Globus pallidus (tissue), 1 donor: Measurements from ENCODE around the gene DNAH11.
"Not testable (repeated sequence)": the region's sequence is repeated elsewhere in the genome, so short reads cannot be mapped to it uniquely, and the experiment has no call there.

Experiments used
- DNase-seq: peaks from one replicate; pipeline ENCODE4 v3.0.0-alpha.2; 2015; ENCODE audit warnings: low spot score

Gene DNAH11, protein sequence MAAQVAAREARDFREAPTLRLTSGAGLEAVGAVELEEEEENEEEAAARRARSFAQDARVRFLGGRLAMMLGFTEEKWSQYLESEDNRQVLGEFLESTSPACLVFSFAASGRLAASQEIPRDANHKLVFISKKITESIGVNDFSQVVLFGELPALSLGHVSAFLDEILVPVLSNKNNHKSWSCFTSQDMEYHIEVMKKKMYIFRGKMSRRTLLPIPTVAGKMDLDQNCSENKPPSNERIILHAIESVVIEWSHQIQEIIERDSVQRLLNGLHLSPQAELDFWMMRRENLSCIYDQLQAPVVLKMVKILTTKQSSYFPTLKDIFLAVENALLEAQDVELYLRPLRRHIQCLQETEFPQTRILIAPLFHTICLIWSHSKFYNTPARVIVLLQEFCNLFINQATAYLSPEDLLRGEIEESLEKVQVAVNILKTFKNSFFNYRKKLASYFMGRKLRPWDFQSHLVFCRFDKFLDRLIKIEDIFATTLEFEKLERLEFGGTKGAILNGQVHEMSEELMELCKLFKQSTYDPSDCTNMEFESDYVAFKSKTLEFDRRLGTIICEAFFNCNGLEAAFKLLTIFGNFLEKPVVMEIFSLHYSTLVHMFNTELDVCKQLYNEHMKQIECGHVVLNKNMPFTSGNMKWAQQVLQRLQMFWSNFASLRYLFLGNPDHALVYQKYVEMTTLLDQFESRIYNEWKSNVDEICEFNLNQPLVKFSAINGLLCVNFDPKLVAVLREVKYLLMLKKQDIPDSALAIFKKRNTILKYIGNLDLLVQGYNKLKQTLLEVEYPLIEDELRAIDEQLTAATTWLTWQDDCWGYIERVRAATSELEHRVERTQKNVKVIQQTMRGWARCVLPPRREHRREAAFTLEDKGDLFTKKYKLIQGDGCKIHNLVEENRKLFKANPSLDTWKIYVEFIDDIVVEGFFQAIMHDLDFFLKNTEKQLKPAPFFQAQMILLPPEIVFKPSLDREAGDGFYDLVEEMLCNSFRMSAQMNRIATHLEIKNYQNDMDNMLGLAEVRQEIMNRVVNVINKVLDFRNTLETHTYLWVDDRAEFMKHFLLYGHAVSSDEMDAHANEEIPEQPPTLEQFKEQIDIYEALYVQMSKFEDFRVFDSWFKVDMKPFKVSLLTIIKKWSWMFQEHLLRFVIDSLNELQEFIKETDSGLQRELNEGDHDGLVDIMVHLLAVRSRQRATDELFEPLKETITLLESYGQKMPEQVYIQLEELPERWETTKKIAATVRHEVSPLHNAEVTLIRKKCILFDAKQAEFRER (N-terminal part only)

GRCh38 chr7:21542891-21543527 is at the start of gene DNAH11:
Gene DNAH11, plus strand, starts transcription at chr7:21543039. Its CDS starts 207 bp downstream, at chr7:21543246.
- DNase-seq, result no peak

DNA sequence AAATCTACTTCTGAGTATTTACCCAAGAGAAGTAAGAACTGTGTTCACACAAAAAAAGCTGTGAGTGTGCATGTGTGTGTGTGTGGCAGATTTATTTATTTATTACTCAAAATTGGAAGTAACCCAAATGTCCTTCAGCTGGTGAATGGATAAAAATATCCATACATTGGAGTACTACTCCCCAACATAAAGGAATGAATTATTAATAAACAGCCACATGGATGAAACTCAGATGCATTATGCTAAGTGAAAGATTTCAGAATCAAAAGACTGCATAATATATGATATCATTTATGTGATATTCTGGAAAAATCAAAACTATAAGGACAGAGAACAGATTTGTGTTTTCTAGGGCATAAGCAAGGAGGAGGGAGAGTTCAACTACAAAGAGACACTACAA is 47.1 kb upstream of the DNAH11 start:
- no peak for DNase-seq

DNA sequence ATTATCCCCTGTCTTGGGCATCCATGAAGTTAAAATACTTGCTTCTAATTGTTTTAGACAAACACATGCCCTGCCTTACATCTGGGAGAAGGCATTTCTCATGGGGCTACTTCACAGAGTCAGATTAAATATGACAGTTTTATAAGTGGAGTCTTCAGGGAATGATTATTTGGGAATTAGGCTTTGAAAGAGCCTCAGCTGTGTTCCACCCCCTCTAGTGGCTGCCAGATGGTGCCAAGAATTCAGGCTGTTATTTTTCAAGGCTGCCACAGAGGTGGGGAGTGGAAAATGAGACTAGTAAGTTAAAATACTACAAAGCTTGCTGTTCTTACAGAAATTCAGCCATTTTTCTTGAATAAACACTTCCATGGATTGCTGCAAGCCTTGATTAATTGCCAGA is 45.8 kb upstream of the DNAH11 start:
- no peak for DNase-seq

DNA sequence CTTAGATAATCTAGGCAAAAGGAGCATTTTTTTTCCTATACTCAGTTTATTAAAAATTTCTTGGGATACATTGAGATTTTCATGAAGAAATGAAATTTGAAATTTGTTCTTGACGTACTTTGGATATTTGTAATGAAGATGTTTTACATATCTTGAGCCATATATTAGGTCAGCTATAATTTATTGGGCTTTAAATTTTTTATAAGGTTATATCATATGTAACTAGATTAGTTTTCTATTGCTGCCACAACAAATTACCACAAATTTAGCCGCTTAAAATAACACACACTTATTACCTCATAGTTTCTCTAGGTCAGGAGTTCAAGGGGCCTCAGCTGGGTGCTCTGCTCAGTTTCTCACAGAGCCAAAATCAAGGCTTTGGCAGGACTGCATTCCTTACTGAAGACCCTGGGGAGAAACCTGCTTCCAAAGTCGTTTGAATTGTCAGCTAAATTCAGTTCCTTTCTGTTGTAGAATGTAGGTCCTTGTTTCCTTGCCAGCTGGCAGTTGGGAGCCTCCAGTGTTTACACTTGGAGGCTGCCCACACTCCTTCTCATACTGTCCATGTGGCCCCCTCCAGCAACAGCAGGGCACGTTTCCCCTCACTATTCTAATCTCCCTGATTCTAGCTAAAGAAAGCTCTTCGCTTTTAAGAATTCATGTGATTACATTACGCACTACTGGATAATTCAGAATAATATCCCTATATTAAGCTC is 42.6 kb upstream of the DNAH11 start:
- no peak for DNase-seq

GRCh38 chr7:21504021-21504420 is 38.8 kb upstream of the DNAH11 start:
- DNase-seq, result no peak

DNA sequence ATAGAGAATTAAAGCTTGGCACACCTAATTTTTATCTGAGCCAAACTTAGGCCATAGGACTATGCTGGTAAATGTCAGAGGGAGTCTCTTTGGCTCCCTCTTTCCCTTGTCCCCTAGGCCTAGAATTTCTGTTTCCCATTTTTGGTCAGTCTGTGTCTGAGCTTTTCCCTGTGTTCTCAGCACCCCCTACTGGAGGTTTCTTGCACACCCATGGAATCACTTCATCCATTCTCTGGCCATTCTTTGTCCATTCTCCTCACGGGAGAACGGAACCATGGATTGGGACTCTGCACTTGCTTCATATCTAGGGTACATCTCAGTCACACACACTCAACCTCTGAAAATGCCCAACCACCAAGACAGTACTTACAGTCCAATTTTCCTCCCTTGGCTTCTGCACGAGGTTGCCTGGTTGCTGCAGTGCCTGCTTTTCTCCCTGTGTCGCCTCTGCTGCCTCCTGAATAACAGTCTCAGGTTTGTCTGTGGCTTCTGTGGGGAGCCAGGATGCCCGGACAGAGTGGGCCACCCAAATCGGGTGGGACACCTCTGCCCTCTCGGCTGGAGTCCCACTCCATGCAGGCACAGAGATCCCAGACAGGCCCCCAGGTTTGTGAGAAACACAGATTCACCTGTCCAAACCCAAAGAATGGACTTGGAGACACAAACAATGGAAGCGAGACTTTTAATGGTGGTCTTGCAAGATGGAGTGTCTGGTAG is 35.1 kb upstream of the DNAH11 start:
- DNase-seq, result peak; percentile 46

DNA sequence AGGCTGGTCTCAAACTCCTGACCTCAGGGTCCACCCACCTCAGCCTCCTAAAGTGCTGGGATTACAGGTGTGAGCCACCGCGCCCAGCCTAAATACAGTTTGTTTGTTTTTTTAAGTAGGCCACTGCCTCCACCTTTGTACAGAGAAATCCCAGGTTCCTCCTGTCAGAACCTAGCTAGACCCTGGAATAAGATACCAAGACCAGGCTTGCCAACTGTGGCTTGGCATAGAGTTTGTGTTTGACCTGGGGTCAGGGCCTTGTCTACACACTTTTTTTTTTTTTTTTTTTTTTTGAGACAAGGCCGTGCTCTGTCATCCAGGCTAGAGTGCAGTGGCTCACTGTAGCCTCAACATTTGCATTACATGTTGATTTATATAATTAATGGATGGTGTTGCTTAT is 34.3 kb upstream of the DNAH11 start:
- no peak for DNase-seq

DNA sequence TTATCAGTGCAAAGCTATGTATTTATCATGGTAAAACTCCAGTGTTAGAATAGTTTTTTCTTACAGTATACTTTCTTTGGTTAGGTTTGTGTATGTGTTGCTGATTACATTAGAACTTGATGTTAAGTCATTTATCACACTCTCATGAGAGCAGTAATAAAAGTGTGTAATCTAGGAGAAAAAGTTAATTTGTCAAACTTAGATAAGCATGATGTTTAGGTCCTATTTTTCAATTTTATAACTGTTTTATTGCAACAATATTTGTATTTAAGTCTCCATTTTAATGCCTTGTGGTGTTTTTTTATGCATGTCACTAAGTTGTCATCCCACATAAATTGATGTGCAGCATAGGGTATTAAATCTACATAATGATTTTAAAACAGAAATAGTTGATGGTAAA is 28.8 kb upstream of the DNAH11 start:
- no peak for DNase-seq

- no peak for DNase-seq
Observed at GRCh38 chr7:21524680-21525079, 18.2 kb upstream of the DNAH11 start.

DNA sequence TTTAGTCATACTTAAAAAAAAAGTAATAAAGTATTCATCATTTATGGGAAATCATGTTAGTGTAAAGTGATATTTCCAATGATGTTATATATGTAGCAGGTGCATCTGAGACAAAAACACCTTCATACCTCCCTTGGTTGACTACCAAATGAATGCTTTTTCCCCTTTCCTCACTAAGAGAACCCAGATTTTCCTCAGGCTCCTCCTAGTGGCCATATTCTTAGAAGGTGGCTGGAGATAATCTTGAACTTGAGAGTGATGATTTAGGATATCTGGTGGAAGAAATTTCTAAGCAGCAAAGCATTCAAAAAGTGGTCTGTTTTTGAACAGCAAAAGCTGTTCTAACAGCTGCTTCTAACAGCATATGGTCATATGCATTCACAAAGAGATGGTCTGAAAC is 16.8 kb upstream of the DNAH11 start:
- DNase-seq, result no peak

- no peak for DNase-seq
Observed at GRCh38 chr7:21526448-21526847, 16.4 kb upstream of the DNAH11 start.

DNA sequence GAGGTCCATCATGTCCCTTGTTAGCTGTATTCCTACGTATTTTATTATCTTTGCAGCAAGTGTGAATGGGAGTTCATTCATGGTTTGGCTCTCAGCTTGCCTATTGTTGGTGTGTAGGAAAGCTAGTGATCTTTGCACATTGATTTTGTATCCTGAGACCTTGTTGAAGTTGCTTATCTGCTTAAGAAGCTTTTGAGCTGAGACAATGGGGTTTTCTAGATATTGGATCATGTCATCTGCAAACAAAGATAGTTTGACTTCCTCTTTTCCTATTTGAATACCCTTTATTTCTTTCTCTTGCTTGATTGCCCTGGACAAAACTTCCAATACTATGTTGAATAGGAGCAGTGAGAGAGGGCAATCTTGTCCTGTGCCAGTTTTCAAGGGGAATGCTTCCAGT is 10.4 kb upstream of the DNAH11 start:
- not testable (repeated sequence) for DNase-seq

GRCh38 chr7:21533646-21534045 is 9.2 kb upstream of the DNAH11 start:
- DNase-seq, result not testable (repeated sequence)

DNA sequence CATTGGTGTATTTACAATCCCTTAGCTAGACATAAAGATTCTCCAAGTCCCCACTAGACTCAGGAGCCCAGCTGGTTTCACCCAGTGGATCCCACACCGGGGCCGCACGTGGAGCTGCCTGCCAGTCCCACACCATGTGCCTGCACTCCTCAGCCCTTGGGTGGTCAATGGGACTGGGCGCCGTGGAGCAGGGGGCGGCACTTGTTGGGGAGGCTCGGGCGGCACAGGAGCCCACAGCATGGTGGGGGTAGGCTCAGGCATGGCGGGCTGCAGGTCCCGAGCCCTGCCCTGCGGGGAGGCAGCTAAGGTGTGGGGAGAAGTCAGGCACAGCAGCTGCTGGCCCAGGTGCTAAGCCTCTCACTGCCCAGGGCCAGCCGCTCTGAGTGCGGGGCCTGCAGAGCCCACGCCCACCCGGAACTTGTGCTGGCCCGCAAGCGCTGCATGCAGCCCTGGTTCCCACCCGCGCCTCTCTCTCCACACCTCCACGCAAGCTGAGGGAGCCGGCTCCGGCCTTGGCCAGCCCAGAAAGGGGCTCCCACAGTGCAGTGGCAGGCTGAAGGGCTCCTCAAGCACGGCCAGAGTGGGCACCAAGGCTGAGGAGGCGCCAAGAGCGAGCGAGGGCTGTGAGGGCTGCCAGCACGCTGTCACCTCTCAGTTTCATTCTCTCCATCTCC is 6.3 kb upstream of the DNAH11 start:
- not testable (repeated sequence) for DNase-seq

DNA sequence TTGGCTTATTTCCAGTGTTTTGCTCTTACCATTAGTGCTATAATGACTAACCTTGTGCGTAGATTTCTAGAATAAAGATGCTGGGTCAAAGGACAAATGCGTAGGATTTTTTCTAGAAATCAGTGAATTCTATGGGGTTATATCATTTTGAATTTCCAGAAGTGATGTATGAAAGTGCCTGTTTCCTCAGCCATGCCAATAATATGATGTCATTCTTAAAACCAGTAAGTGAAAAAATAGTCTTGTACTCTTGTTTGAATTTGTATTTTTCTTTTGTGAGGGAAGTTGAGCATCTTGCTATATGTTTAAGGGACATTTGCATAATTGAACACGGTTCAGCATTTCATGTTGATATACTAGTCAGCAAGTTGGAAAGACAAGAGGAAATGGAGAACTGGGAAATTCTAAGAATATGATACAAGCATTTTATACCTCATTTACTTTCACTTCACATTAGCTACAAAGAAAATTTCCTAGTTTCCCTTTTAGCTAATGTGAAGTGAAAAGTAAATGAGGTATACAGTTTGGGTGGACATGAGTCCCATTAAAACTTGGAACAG is 3.8 kb upstream of the DNAH11 start:
- no peak for DNase-seq

DNA sequence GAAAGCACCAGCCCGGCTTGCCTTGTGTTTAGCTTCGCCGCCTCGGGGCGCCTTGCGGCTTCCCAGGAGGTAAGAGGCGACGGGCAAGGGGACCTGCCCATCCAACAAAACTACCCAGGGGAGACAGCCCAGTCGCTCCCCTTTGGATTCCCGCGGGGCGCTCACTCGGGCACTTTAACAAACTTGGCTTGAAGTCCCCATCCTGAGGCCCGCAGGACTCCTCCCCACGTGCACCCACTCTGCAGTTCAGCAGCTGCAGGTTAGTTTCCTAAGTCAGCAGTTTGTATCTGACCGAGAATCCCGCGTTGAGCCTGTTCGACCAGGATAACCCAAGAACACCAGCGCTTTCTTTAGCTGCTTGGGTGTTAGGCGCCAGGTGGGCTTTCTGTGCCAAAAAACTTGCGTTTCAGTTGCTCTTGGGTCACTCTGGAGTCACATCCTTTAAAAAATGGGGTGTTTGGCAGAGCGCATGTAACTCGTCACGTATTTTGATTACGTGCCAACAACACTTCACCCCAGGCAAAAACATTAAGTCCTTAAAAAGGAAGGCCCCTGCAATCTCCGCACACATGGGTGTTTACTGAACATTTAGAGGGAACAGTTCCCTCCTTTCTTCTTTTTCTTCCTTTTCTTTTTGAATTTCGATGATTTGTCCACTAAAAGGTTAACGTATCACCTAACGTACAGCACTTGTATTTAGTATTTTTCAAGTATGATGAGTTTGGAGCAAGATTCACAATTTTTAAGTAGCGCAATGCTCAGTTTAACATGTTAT is 876 bp downstream of the DNAH11 start:
- no peak for DNase-seq

- DNase-seq, result no peak
Observed at GRCh38 chr7:21544303-21544656, 1.4 kb downstream of the DNAH11 start.

DNA sequence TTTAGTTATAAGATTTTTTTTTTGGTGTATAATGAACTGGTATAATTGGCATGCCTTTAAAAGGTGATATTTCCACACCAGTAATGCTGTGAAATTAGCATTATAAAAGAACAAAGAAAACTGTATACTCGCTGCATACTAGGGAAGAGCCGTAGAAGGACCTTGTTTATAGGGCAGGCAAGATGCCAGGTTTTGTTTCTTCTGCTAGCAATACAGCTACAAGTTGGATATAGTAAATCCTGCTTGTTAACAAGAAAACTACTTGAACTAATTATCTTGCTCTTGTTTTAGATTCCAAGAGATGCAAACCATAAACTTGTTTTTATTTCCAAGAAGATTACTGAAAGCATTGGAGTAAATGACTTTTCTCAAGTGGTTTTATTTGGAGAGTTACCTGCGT is 1.9 kb downstream of the DNAH11 start:
- DNase-seq, result no peak

DNA sequence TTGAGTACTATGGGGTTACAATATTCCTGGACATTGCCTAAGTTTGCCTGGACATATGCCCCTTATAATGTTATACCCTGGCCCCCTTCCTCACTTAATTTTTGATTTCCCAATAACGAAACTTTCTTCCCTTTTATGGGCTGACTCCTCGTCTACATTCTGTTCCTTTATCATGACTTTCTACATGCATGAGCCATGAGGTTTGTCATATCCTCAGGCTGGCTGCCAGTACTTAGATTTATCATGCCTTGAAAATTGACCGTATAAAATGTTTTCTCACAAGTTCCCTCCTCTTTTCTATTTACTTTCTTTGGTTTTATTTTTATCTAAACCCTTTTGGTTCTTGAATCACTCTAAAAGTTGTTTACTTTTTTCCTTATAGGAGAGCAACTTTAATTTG is 4.7 kb downstream of the DNAH11 start:
- DNase-seq, result no peak
